GM23338 (cell line): ENCODE data around the gene NCOA7. TPM values are rescaled to one million over a fixed set of nuclear protein-coding genes. Genes with fewer than 3 reads are reported as not detected.

Experiments used
- ATAC-seq: fragments of 200-7000 bp; cut with Tn5 transposase; 3 replicates; pipeline ENCODE4 v1.9.1; 2020
- DNase-seq: peaks from one replicate; pipeline ENCODE4 v3.0.0-alpha.2; 2015; ENCODE audit warnings: low spot score
- H2AFZ ChIP-seq: fragments of 200-600 bp; sonication (generic); 2 replicates; pipeline ENCODE4 v1.8.0; 2016; ENCODE audit warnings: antibody characterized with exemption, mild to moderate bottlenecking, moderate library complexity
- H3F3A ChIP-seq: fragments of 200-600 bp; sonication (generic); replicated peaks from 2 replicates; pipeline ENCODE4 v1.8.0; 2017; ENCODE audit warnings: antibody characterized with exemption, mixed run types, low read depth
- H3K27ac ChIP-seq: fragments of 200-600 bp; sonication (generic); 2 replicates; pipeline ENCODE4 v1.6.1; 2016; ENCODE audit warnings: low read depth
- H3K27me3 ChIP-seq: fragments of 200-600 bp; sonication (generic); 2 replicates; pipeline ENCODE4 v1.8.0; 2016; ENCODE audit warnings: mild to moderate bottlenecking, mixed run types, moderate library complexity; ENCODE audit not compliant: insufficient read depth
- H3K36me3 ChIP-seq: fragments of 200-600 bp; sonication (generic); 2 replicates; pipeline ENCODE4 v1.8.0; 2016; ENCODE audit warnings: mild to moderate bottlenecking; ENCODE audit not compliant: insufficient read depth
- H3K4me1 ChIP-seq: fragments of 200-600 bp; sonication (generic); 2 replicates; pipeline ENCODE4 v1.8.0; 2016; ENCODE audit warnings: mild to moderate bottlenecking, moderate library complexity; ENCODE audit not compliant: insufficient read depth
- H3K4me2 ChIP-seq: fragments of 200-600 bp; sonication (generic); 2 replicates; pipeline ENCODE4 v1.7.1; 2017; ENCODE audit warnings: mixed run types
- H3K4me3 ChIP-seq: fragments of 200-600 bp; sonication (generic); 2 replicates; pipeline ENCODE4 v1.6.1; 2016; ENCODE audit warnings: mixed run types
- H3K79me2 ChIP-seq: fragments of 200-600 bp; sonication (generic); replicated peaks from 2 replicates; pipeline ENCODE4 v1.8.0; 2017; ENCODE audit warnings: mild to moderate bottlenecking; ENCODE audit not compliant: insufficient read depth
- H3K9me2 ChIP-seq: fragments of 200-600 bp; sonication (generic); 2 replicates; pipeline ENCODE4 v1.8.0; 2017; ENCODE audit not compliant: insufficient read depth
- H4K20me1 ChIP-seq: fragments of 200-600 bp; sonication (generic); replicated peaks from 2 replicates; pipeline ENCODE4 v1.8.0; 2017; ENCODE audit warnings: mild to moderate bottlenecking; ENCODE audit not compliant: insufficient read depth
- H3K27ac Mint-ChIP-seq: 2 replicates; pipeline ENCODE4 v1.8.0; 2020; ENCODE audit warnings: inconsistent platforms, mild to moderate bottlenecking, moderate library complexity, mixed read lengths
- H3K27me3 Mint-ChIP-seq: 3 replicates; pipeline ENCODE4 v1.8.0; 2022; ENCODE audit warnings: low read depth, mild to moderate bottlenecking, moderate library complexity, mixed read lengths, inconsistent platforms; ENCODE audit not compliant: insufficient read depth, poor library complexity
- H3K36me3 Mint-ChIP-seq: 3 replicates; pipeline ENCODE4 v1.8.0; 2021; ENCODE audit warnings: low read depth, mild to moderate bottlenecking, inconsistent platforms, moderate library complexity, mixed read lengths
- H3K4me1 Mint-ChIP-seq: 3 replicates; pipeline ENCODE4 v1.8.0; 2020; ENCODE audit warnings: mild to moderate bottlenecking, inconsistent platforms, mixed read lengths
- H3K4me3 Mint-ChIP-seq: 3 replicates; pipeline ENCODE4 v1.8.0; 2021; ENCODE audit warnings: moderate library complexity, mild to moderate bottlenecking, inconsistent platforms, mixed read lengths
- H3K9me3 Mint-ChIP-seq: 3 replicates; pipeline ENCODE4 v1.8.0; 2020; ENCODE audit warnings: moderate library complexity, mild to moderate bottlenecking, inconsistent platforms, mixed read lengths
- CREB1 ChIP-seq: fragments of 250-450 bp; sonication (Bioruptor Pico); IDR thresholded peaks from 2 replicates; pipeline ENCODE4 v1.5.0; 2020; ENCODE audit warnings: low read depth, mild to moderate bottlenecking, moderate library complexity
- CTCF ChIP-seq, 2 experiments: fragments of 200-600 bp in 1 of 2; sonication (generic) in 1 of 2; conservative IDR thresholded peaks; 2 replicates each; pipeline versions ENCODE4 v1.5.1 to v1.6.1; 2016 to 2017; ENCODE audit warnings: antibody characterized with exemption in 2 of 2, low read depth in 2 of 2, mild to moderate bottlenecking in 2 of 2, moderate library complexity in 1 of 2
- EZH2 ChIP-seq: fragments of 200-600 bp; sonication (generic); IDR thresholded peaks from one replicate; pipeline ENCODE4 v1.8.0; 2017; ENCODE audit warnings: antibody characterized with exemption, mild to moderate bottlenecking, low read depth; ENCODE audit not compliant: unreplicated experiment
- EZH2phosphoT487 ChIP-seq: fragments of 200-600 bp; sonication (generic); IDR thresholded peaks from one replicate; pipeline ENCODE4 v1.8.1; 2018; ENCODE audit warnings: antibody characterized with exemption; ENCODE audit not compliant: unreplicated experiment
- JUNB ChIP-seq: IDR thresholded peaks from one replicate; pipeline ENCODE4 v1.6.1; 2016; ENCODE audit warnings: antibody characterized with exemption; ENCODE audit not compliant: unreplicated experiment
- NANOG ChIP-seq: IDR thresholded peaks from 2 replicates; pipeline ENCODE4 v1.6.1; 2016; ENCODE audit warnings: antibody characterized with exemption, borderline replicate concordance
- POLR2AphosphoS5 ChIP-seq: IDR thresholded peaks from 2 replicates; pipeline ENCODE4 v1.6.1; 2016; ENCODE audit warnings: antibody characterized with exemption, low read depth
- STAT1 ChIP-seq: IDR thresholded peaks from one replicate; pipeline ENCODE4 v1.6.1; 2016; ENCODE audit warnings: antibody characterized with exemption; ENCODE audit not compliant: unreplicated experiment
- ZNF114 ChIP-seq: fragments of 250-450 bp; sonication (Bioruptor Pico); IDR thresholded peaks from 2 replicates; pipeline ENCODE4 v1.5.0; 2020; ENCODE audit warnings: mild to moderate bottlenecking, moderate library complexity
- ZNF331 ChIP-seq: fragments of 250-450 bp; sonication (Bioruptor Pico); IDR thresholded peaks from 2 replicates; pipeline ENCODE4 v1.5.0; 2020; ENCODE audit warnings: low read depth, mild to moderate bottlenecking, moderate library complexity
- polyA plus RNA-seq: library from polyadenylated mRNA; unstranded; fragments of >200 nt; fragmentation: Nextera tagmentation; extraction: Ambion mirVana; gene quantifications from 2 replicates; pipeline ENCODE4 v1.2.1, GENCODE V29; 2016
- total RNA-seq: library from RNA; depleted of rRNA; stranded (reverse); fragments of >200 nt; shearing (Covaris generic); gene quantifications from 2 replicates; pipeline ENCODE4 v1.2.3, GENCODE V29; 2014
- TF ChIP-seq, protein P1 (sequence below): IDR thresholded peaks from 2 replicates; pipeline ENCODE4 v1.6.1; 2016; ENCODE audit warnings: antibody characterized with exemption

The NCOA7 gene
- total and polyA plus RNA-seq, 2 experiments from 2014 or later = 9.3 to 15.7 TPM

GRCh38 chr6:125814481-125814880, 23.7 kb downstream of the NCOA7 start:
- peaks cover 7% of the 10 kb centered on the region for H3K9me2 ChIP-seq
- Mint-ChIP-seq H3K4me3 (no peak overlapping the region), H3K27ac (no peak overlapping the region), H3K36me3 (no peaks in the 10 kb centered on the region), H3K4me1 (peaks cover 6% of the 10 kb centered on the region), H3K27me3 (peaks cover 3% of the 10 kb centered on the region), H3K9me3 (no peaks in the 10 kb centered on the region)
- DNase-seq (no peak), ATAC-seq (no peak)
- TF ChIP-seq EZH2 (no peak), NANOG (no peak), ZNF114 (CRISPR knock-in tag) (no peak), POLR2AphosphoS5 (no peak), ZNF331 (CRISPR knock-in tag) (no peak), CREB1 (CRISPR knock-in tag) (no peak)
- H4K20me1 ChIP-seq = no peaks in the 10 kb centered on the region
- H2AFZ ChIP-seq = no peak overlapping the region
- no peaks in the 10 kb centered on the region for H3K27me3 ChIP-seq
- H3K79me2 ChIP-seq = no peaks in the 10 kb centered on the region; the same call in 1 of the 2 replicates
- no peaks in the 10 kb centered on the region for H3F3A ChIP-seq
- H3K4me2 ChIP-seq = no peak overlapping the region
- H3K36me3 ChIP-seq = no peaks in the 10 kb centered on the region
- H3K4me1 ChIP-seq = no peaks in the 10 kb centered on the region
- H3K4me3 ChIP-seq = no peak overlapping the region
- H3K27ac ChIP-seq = no peak overlapping the region

DNA sequence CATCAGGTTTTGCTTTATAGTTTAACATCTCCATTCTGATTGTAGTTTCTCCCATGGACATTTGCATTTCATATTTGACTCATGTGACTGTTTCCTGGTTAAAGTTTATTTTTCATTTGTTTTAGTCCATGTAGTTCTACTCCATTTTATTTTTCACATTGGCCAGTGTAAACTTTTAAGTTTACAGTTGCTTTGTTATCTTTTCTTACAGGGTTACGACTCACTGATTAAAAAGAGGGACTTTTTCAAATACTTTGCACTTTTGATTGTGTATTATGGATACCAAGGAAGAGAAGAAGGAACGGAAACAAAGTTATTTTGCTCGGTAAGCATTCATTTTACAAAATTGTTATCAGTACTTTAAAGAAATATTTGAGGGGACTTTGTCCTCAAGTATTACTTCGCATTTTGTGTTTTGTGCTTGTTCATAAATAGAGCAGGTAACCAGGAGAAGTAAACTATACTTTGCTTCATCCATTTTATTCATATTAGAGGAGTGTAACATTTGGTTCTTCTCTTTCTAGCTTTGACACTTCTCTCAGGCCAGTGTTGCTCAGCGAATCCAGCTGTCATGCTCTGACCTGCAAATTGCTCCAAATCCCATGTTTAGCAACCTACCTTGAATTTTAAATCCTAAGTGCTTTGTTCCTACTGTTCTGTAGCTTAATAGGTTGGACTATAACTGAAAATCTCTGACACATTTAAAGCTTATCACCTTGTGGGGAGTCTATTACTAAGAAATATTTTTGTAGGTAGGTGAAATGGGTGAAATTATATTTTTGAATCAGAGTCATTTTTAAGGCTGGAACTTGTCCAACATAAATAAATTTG, 24.5 kb downstream of the NCOA7 start:
- Mint-ChIP-seq H3K36me3 (no peaks in the 10 kb centered on the region), H3K27ac (no peak overlapping the region), H3K4me3 (no peak overlapping the region), H3K4me1 (peaks cover 6% of the 10 kb centered on the region; the same call in 2 of the 3 replicates), H3K27me3 (peaks cover 3% of the 10 kb centered on the region), H3K9me3 (no peaks in the 10 kb centered on the region)
- TF ChIP-seq CTCF (conservative IDR thresholded peaks at IDR 0.05; ENCODE audit: low read depth in 2 of 2) (no peak), JUNB (no peak), ZNF331 (CRISPR knock-in tag) (no peak), EZH2 (no peak), STAT1 (no peak), EZH2phosphoT487 (no peak), POLR2AphosphoS5 (no peak)
- TF ChIP-seq, protein P1, sequence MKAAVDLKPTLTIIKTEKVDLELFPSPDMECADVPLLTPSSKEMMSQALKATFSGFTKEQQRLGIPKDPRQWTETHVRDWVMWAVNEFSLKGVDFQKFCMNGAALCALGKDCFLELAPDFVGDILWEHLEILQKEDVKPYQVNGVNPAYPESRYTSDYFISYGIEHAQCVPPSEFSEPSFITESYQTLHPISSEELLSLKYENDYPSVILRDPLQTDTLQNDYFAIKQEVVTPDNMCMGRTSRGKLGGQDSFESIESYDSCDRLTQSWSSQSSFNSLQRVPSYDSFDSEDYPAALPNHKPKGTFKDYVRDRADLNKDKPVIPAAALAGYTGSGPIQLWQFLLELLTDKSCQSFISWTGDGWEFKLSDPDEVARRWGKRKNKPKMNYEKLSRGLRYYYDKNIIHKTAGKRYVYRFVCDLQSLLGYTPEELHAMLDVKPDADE = no peak
- Histone ChIP-seq H3K4me2 (no peak overlapping the region), H3K9me2 (peaks cover 7% of the 10 kb centered on the region), H3K4me3 (no peak overlapping the region), H3K4me1 (no peaks in the 10 kb centered on the region), H2AFZ (no peak overlapping the region), H3K27ac (no peak overlapping the region), H3K79me2 (no peaks in the 10 kb centered on the region; the same call in 1 of the 2 replicates), H3F3A (no peaks in the 10 kb centered on the region), H4K20me1 (no peaks in the 10 kb centered on the region), H3K27me3 (no peaks in the 10 kb centered on the region), H3K36me3 (no peaks in the 10 kb centered on the region)
- DNase-seq = no peak
- no peak for ATAC-seq
